ENCODE measurements around the gene TRANK1. TPM values are rescaled to one million over a fixed set of nuclear protein-coding genes. Genes with fewer than 3 reads are reported as not detected.

Gene TRANK1
- total RNA-seq, 1 donor from 2014 or later = 6.6 TPM

- Histone ChIP-seq H3K4me3 (no peak overlapping the region), H3K4me1 (no peaks in the 10 kb centered on the region), H3K9me3 (replicated peaks) (no peaks in the 10 kb centered on the region), H3K27me3 (ENCODE audit: low read depth) (no peaks in the 10 kb centered on the region), H3K36me3 (peaks cover 61% of the 10 kb centered on the region), H3K27ac (replicated peaks) (no peak overlapping the region)
- intact Hi-C loops (cut with micrococcal nuclease) = no loop called here
- no peak for TF ChIP-seq CTCF (IDR thresholded peaks at IDR 0.05; ENCODE audit: borderline replicate concordance)
- DNase-seq = no peak
Measured at GRCh38 chr3:36859494-36859893, 85.4 kb downstream of the TRANK1 start.

DNA sequence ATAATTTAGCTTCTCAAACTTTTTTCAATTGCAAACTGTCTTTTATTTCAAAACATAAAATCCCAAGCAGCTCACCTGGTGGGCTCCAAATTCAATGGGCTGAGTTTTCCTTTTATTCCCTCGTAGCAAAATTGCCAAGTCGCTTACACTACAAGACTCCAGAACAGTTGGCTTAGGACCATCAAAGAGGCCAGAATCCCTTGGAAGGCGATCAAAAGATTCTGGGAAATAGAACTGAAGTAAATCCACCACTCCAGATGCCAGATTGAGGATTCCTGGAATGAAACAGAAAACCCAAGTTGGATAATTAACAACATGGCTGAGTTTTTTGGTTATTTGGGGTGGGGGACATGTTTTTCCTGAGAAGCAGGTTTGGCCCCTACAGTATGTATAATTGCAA lies 92.8 kb downstream of the TRANK1 start:
- Histone ChIP-seq H3K4me1 (no peaks in the 10 kb centered on the region), H3K4me3 (no peak overlapping the region), H3K36me3 (peaks cover 33% of the 10 kb centered on the region), H3K9me3 (replicated peaks) (no peaks in the 10 kb centered on the region), H3K27ac (replicated peaks) (no peak overlapping the region), H3K27me3 (ENCODE audit: low read depth) (no peaks in the 10 kb centered on the region)
- intact Hi-C loops (cut with micrococcal nuclease) = no loop called here
- TF ChIP-seq CTCF (IDR thresholded peaks at IDR 0.05; ENCODE audit: borderline replicate concordance) = no peak
- DNase-seq = no peak

- intact Hi-C loops (cut with micrococcal nuclease) = no loop called here
- no peaks in the 10 kb centered on the region for H3K4me1 ChIP-seq
- H3K36me3 ChIP-seq = peaks cover 33% of the 10 kb centered on the region
- TF ChIP-seq CTCF (IDR thresholded peaks at IDR 0.05; ENCODE audit: borderline replicate concordance) = no peak
- no peak overlapping the region for H3K27ac ChIP-seq (replicated peaks)
- no peak for DNase-seq
- H3K4me3 ChIP-seq = no peak overlapping the region
- no peaks in the 10 kb centered on the region for H3K9me3 ChIP-seq (replicated peaks)
- H3K27me3 ChIP-seq (ENCODE audit: low read depth) = no peaks in the 10 kb centered on the region
Measured at GRCh38 chr3:36850743-36851142, 94.1 kb downstream of the TRANK1 start.

DNA sequence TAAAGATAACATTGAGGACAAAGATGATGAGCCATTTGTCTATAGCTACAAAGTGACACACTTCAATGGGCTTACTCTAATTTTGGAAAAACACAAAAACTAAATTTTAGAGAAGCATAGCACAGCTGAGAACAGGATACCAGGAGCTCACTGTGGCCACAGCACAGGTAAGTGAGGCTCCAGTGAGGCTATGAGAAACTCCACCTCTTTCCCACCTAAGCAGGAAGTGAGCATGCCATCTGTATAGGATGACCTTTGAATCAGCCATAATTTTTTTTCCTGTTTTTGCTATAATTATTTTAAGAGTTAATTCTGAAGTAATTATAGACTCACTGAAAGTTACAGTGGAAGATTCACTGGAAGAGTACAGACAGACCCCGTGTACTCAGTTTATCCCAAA lies 98.4 kb downstream of the TRANK1 start:
- Histone ChIP-seq H3K9me3 (replicated peaks) (peaks cover 7% of the 10 kb centered on the region), H3K36me3 (peaks cover 53% of the 10 kb centered on the region), H3K4me3 (no peak overlapping the region), H3K4me1 (no peaks in the 10 kb centered on the region), H3K27ac (replicated peaks) (no peak overlapping the region), H3K27me3 (ENCODE audit: low read depth) (no peaks in the 10 kb centered on the region)
- TF ChIP-seq CTCF (IDR thresholded peaks at IDR 0.05; ENCODE audit: borderline replicate concordance) = no peak
- intact Hi-C loops (cut with micrococcal nuclease) = no loop called here
- DNase-seq = no peak

- no peaks in the 10 kb centered on the region for H3K4me1 ChIP-seq
- H3K27me3 ChIP-seq (ENCODE audit: low read depth) = no peaks in the 10 kb centered on the region
- H3K9me3 ChIP-seq (replicated peaks) = peaks cover 11% of the 10 kb centered on the region
- peaks cover 69% of the 10 kb centered on the region for H3K36me3 ChIP-seq
- TF ChIP-seq CTCF (IDR thresholded peaks at IDR 0.05; ENCODE audit: borderline replicate concordance) = peak; percentile 65
- intact Hi-C loops (cut with micrococcal nuclease) = no loop called here
- no peak for DNase-seq
- H3K4me3 ChIP-seq = no peak overlapping the region
- no peak overlapping the region for H3K27ac ChIP-seq (replicated peaks)
Measured at GRCh38 chr3:36843065-36844051, 101.5 kb downstream of the TRANK1 start.
